Epidermal melanocyte (primary cell): ENCODE results near the gene KCNJ1.

Experiments used
- DNase-seq: peaks from one replicate; pipeline ENCODE4 v3.0.0; 2011; ENCODE audit warnings: low spot score; ENCODE audit not compliant: insufficient read length

The KCNJ1 gene

DNA sequence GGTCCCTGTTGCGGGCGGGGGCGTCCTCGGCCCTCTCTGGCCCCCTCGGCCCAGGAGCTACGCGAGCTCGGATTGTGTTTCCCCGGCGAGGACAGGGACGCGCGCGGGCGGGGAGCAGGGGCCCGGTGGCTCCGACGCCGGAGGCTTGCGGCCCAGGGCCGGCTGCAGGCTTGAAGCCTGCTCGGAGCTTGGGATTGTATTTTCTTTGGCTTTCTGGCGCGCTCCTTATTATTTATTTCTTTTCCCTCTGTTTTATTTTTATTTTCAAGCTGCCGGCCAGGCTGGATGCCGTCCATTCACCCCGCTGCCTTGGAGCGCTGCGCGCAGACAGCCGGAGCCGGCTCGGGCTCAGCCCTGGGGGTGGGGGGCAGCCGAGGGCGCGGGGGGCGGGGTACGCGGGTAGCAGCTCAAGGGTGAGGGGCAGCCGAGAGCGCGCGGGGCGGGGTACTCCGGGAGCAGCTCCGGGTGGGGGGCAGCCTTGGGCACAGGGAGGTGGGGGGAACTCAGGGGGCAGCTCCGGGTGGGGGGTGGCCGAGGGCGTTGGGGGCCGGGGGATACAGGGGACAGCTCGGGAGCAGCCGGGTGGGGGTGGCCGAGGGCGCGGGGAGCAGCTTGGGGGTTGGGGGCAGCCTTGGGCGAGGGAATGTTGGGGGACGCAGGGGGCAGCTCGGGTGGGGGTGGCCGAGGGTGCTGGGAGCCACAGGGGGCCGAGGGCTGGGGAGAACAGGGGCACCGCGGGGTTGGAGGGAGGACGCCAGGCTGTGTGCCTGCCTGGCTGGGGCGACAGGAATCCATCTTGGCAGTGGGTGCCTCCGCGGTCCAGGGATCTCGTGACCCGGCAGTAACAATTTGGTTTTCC, 42.7 kb downstream of the KCNJ1 start:
- no peak for DNase-seq

- DNase-seq: no peak
Observed at GRCh38 chr11:128823753-128824152, 43.3 kb downstream of the KCNJ1 start.

GRCh38 chr11:128822130-128822529, 45.0 kb downstream of the KCNJ1 start:
- DNase-seq: no peak

- DNase-seq: no peak
Observed at GRCh38 chr11:128821556-128821955, 45.5 kb downstream of the KCNJ1 start.

GRCh38 chr11:128819198-128819597, 47.9 kb downstream of the KCNJ1 start:
- no peak for DNase-seq

GRCh38 chr11:128814856-128815705, 52.0 kb downstream of the KCNJ1 start:
- DNase-seq: peak; percentile 90

GRCh38 chr11:128813729-128814128, 53.4 kb downstream of the KCNJ1 start:
- DNase-seq: no peak

DNA sequence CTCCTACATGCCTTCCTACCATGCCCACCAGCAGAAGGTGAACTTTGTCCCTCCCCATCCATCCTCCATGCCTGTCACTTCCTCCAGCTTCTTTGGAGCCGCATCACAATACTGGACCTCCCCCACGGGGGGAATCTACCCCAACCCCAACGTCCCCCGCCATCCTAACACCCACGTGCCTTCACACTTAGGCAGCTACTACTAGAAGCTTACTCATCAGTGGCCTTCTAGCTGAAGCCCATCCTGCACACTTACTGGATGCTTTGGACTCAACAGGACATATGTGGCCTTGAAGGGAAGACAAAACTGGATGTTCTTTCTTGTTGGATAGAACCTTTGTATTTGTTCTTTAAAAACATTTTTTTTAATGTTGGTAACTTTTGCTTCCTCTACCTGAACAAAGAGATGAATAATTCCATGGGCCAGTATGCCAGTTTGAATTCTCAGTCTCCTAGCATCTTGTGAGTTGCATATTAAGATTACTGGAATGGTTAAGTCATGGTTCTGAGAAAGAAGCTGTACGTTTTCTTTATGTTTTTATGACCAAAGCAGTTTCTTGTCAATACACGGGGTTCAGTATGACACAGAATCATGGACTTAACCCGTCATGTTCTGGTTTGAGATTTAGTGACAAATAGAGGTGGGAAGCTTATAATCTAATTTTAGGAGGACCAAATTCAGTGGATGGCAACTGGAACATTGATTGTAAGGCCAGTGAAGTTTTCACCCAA, 56.1 kb downstream of the KCNJ1 start:
- no peak for DNase-seq

DNA sequence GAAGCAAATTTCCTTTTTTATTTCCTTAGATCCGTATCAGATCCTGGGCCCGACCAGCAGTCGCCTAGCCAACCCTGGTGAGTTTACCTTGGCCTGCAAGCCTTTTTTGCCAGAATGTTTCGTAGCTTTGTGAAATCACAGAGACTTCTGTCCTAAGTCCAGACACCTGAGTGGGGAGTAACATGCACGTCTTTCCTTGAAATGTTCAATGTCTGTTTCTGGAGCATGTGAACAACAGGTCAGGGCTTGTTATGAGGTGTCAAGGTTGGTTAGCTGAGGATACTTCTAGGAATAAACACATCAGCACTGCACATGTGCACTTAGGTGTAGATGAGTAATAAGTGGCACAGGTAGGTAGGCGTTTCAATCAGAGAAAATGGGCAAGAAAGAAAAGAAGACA, 58.0 kb downstream of the KCNJ1 start:
- DNase-seq: no peak

- DNase-seq: no peak
Observed at GRCh38 chr11:128807909-128808308, 59.2 kb downstream of the KCNJ1 start.

DNA sequence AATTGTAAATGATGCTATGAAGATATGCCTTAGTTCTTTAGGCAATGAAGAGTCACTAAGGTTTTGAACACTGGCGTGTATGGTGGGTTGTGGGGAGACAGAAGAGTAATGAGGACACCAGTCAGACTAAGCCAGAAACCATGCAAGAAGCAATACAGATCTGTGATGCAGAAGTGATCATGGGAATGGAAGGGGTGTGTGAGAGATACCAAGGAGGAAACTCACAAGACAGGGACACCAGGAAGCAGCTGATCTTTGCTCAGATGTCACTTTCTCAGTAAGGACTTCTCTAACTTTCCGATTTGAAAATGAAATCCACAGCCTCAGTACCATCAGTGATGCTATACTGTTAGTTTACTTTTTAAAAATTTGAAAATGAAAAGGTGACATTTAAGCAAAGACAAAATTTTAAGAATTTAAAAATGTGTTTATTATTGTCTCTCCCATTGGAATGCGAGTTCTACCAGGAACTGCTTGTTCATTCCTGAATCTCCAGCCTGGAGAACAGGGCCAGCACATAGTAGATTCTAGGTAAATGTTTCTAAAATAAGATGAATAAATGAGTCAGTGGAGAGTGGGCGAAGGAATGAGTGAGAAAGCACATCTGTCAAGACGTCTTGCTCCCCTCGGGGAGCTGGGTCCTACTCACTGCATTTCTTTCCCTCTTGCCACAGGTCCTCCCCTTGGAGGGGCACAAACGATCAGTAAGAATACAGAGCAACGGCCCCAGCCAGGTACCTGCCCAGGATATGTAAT, 60.4 kb downstream of the KCNJ1 start:
- DNase-seq: no peak

- DNase-seq: no peak
Observed at GRCh38 chr11:128804481-128804880, 62.6 kb downstream of the KCNJ1 start.

- DNase-seq: no peak
Observed at GRCh38 chr11:128803449-128804245, 63.4 kb downstream of the KCNJ1 start.

GRCh38 chr11:128803011-128803410, 64.1 kb downstream of the KCNJ1 start:
- no peak for DNase-seq

DNA sequence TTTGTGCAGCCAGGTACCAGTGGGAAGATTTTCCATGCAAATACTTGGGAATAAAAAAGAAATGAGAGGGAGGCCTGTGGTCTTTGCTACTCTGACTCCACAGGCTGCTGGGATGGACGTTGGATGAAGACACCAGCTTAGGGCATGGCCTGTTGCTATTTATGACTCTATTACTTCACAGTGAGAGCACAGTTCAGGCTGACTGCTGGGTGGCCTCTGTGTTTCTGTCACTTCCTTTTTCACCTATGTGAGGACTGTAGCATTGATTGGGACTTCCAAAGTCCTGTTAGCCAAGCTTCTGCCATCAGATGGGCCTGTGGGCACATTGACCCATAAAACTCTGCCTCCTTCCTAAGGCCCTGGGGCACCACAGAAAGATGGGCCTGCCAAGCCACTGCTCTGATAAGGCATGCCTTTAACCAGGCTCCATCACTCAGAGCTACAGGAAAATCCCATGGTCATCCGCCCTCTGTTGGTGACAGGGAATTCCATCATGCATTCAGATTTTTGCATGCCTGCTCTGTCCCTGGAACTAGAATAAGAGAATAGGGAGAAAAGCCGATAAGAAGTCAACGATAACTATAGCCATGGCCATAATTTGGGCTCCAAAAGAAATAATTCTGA, 64.6 kb downstream of the KCNJ1 start:
- peak; percentile 51 for DNase-seq

GRCh38 chr11:128800871-128801417, 66.2 kb downstream of the KCNJ1 start:
- DNase-seq: no peak

DNA sequence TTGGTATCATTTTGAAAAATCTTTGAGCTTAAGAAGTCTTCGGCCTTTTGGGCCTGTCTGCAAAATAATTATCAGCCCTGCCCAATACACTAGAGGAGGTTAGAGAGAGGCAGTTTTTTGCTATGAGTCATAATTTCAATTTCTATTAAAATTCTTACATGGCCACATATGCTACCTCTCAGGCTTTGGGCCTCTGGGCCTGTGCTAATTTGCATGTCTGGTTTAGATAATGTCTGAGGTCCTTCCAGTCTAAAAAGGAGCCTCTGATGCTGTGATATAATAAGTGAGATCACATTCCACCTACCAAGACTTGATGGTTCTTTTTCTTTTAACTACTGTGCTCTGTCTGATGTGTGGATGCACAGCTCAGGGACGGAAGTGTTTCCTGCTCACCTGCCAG, 70.8 kb downstream of the KCNJ1 start:
- no peak for DNase-seq

- DNase-seq: peak; percentile 58
Observed at GRCh38 chr11:128790196-128790595, 76.9 kb downstream of the KCNJ1 start.

- DNase-seq: no peak
Observed at GRCh38 chr11:128789497-128790150, 77.5 kb downstream of the KCNJ1 start.
